CD4-positive, alpha-beta T cell treated with Interleukin-2 at 100 ng/mL for 4 hours (primary cell): ENCODE measurements around the gene UPK2.
A peak's percentile ranks its signal among the peaks of the same experiment; 100 is the strongest.
"Not testable (repeated sequence)": the region's sequence is repeated elsewhere in the genome, so short reads cannot be mapped to it uniquely, and the experiment has no call there.

Experiments used
- DNase-seq: peaks from one replicate; pipeline ENCODE4 v3.0.0-alpha.2; 2020; ENCODE audit warnings: low spot score

Gene UPK2

DNA sequence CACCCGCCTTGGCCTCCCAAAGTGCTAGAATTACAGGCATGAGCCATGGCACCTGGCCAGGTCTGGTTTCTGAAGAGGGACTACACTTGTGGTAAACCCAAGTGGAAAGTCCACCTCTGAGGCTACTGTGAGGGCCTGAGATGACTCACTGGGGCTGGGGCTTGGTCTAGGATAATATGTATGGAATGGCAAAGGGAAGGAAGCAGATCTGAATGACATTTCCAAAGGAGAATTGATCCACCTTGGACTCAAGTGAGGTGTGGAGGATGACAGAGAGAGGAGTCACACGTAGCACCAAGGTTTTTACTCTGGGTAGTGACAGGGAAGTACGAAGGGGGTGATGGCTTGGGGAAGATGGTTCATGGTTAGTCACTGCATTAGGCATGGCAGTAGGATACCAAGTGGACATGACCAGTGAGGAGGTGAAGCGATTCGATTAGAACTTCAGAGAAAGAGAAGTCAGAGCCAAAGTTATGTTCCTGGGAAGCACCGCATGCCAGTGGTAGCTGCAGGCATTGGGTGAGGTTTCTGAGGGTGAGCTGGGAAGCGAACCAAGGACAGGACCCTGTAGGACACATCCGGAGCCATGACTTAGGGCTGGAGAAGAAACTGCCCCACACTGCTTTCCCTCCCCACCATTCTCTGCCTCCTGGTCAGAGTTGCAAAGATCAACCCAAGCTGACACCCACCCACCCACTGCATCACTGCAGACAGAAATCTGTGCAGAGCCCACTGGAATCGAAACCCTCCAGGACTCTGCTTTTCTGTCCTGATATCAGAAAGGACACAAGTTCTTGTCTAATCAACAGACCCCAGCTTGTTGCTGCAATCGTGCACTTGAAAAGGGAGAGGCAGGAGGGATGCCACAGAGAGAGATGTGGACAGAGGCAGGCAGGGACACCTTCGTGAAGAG, 17.4 kb upstream of the UPK2 start:
- no peak for DNase-seq

DNA sequence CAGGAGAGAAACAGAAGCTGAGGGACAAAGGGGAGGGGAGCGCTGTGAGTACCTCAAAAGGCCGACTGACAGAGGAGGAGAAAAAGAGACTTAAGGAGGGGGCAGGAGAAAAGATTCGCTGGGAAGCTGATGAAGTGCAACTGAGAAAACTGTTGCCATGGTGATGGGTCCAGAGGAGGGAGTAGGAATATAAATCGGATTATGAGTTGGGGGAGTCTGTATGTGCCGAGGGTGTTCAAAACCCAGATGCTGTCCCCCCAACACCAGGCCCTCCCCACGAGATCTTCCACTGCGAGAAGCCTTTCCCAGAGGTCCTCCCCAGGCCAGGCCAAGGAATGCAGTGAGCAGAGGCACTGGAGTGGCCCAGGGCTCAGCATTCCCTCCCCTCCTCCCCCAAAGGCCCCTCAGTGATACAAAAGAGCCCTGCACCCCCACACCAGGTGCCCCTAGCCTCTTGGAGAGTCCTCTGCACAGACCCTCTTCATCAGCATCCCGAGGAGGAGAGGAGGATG, 16.6 kb upstream of the UPK2 start:
- DNase-seq: no peak

- DNase-seq: peak; percentile 34
Measured at GRCh38 chr11:118939953-118940598, 16.0 kb upstream of the UPK2 start.

DNA sequence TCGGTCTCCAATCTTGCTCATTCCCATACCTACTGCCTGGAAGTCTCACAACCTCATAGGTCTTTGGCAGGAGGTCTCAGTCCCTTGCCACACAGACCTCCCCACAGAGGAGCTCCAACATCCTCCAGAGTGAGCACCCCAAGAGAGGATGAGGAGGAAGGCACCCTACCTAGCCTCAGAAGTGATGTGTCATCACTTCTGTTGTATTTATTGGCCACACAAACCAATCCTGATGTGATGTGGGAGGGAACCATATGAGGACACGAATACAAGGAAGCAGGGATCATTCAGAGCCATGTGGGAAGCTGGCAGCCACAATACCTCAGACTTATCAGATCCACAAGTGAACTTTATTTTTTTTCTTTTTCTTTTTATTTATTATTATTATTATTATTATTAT, 9.0 kb upstream of the UPK2 start:
- DNase-seq: no peak

GRCh38 chr11:118948000-118948399, 8.1 kb upstream of the UPK2 start:
- DNase-seq: no peak

DNA sequence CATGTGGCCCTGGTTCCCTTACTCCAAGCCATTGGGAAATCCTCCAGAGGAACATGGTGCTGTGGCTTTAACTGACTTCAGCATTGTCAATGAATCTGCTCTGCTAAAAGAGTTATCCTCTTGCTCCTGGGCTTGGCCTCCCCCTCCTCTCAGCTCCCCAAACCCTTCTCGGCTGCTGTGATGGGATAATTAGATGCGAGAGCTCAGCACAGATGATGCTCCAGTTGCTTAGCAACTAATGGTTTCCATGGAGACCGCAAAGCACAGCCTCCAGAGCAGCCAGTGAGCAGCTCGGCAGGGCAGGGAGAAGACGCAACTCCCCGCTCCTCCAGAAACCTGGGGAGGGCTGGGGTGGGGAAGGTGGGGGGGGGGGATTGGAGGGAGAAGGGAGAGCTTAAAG, 2.8 kb upstream of the UPK2 start:
- no peak for DNase-seq

DNA sequence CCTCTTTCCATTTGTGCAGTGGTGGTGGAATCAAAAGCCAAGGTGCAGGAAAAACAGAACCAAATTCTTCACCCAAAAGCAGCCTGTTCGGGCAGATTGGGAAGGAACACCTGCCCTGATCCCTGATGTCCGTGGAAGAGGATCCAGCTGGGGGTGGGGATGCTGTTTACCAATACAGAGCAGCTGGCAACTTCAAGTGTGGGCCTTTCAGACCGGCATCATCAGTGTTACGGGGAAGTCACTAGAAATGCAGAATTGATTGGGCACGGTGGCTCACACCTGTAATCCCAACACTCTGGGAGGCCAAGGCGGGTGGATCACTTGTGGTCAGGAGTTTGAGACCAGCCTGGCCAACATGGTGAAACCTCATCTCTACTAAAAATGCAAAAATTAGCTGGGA, 2.1 kb upstream of the UPK2 start:
- DNase-seq: not testable (repeated sequence)

DNA sequence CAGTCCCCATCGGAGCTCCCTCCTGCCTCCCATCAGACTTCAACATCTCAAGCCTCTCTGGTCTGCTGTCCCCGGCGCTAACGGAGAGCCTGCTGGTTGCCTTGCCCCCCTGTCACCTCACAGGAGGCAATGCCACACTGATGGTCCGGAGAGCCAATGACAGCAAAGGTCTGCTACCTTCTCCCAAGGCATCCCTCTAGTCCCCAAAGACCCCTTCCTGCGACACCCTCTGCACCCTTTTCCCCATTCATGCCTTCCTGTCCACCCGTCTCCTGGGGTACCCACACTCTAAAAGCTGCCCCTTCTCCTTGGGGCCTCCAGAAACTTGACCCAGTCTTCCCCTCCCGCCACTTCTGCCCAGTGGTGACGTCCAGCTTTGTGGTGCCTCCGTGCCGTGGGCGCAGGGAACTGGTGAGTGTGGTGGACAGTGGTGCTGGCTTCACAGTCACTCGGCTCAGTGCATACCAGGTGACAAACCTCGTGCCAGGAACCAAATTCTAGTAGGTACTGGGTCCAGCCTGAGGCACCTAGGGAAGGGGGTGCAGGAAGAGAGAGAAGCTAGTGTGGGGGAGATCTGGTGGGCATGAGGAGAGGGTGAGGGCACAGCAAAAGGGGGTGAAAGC, 860 bp downstream of the UPK2 start:
- no peak for DNase-seq

- no peak for DNase-seq
Measured at GRCh38 chr11:118957549-118957948, 1.5 kb downstream of the UPK2 start.

DNA sequence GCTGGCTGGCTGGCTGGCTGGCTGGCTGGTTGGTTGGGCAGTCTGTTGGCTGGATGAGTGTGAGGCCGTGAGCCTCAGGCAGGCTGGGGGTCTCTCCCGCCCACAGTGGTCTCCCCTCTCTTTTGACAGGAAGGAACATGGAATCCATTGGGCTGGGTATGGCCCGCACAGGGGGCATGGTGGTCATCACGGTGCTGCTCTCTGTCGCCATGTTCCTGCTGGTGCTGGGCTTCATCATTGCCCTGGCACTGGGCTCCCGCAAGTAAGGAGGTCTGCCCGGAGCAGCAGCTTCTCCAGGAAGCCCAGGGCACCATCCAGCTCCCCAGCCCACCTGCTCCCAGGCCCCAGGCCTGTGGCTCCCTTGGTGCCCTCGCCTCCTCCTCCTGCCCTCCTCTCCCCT, 1.9 kb downstream of the UPK2 start:
- DNase-seq: no peak

- no peak for DNase-seq
Measured at GRCh38 chr11:118958577-118958976, 2.5 kb downstream of the UPK2 start.

DNA sequence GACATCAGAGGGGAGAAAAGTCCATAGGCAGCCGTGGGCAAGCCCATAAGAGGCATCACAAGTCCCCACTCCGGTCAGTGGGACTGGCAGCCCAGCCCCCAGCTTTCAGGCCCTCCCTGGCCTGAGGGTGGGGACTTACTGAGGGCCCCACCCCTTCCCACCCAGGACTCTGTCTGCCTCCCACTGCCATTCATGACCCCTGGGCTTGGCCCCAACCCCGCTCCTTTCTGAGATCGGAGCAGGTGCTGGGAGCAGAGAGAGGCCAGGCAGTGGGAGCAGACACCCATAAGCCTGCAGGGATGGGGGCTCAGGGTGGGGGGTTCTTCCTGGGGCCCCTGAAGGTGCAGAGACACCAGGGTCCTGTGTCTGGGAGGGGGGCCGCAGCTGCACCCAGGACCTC, 5.1 kb downstream of the UPK2 start:
- no peak for DNase-seq

DNA sequence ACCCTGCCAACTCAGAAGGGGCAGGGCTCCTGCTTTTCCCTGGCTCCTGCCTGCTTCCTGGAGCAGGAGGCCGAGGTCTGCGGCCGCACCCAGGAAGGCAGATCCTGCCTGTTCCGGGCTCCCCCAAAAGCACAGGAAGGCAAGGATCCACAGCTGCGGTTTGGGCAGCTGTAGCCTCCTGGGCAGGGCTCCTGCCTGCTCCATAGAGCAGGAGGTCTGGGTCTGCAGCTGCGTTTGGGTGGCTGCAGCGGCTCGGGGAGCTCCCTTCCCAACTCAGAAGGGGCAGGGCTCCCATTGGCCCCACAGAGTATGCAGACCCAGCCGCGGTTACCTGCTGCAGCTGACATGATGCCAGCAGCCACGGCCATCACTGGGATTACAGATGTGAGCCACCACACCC, 5.5 kb downstream of the UPK2 start:
- DNase-seq: no peak

DNA sequence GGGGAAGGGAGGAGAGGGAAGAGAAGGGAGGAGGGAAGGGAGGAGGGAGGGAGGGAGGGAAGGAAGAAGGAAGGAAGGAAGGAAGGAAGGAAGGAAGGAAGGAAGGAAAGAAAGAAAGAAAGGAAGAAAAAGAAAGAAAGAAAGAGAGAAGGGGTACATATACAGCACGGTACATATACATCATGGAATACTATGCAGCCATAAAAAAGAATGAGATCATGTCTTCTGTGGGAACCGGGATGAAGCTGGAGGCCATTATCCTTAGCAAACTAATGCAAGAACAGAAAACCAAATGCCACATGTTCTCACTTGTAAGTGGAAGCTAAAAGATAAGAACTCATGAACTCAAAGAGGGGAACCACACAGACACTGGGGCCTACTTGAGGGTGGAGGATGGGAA, 13.4 kb downstream of the UPK2 start:
- not testable (repeated sequence) for DNase-seq

GRCh38 chr11:118971646-118972045, 15.5 kb downstream of the UPK2 start, which contains the start of gene FOXR1:
Gene FOXR1 (plus strand): TSS chr11:118971761. CDS start chr11:118971932, 171 bp downstream.
- no peak for DNase-seq

GRCh38 chr11:118973985-118974384, 17.9 kb downstream of the UPK2 start:
- DNase-seq: no peak

DNA sequence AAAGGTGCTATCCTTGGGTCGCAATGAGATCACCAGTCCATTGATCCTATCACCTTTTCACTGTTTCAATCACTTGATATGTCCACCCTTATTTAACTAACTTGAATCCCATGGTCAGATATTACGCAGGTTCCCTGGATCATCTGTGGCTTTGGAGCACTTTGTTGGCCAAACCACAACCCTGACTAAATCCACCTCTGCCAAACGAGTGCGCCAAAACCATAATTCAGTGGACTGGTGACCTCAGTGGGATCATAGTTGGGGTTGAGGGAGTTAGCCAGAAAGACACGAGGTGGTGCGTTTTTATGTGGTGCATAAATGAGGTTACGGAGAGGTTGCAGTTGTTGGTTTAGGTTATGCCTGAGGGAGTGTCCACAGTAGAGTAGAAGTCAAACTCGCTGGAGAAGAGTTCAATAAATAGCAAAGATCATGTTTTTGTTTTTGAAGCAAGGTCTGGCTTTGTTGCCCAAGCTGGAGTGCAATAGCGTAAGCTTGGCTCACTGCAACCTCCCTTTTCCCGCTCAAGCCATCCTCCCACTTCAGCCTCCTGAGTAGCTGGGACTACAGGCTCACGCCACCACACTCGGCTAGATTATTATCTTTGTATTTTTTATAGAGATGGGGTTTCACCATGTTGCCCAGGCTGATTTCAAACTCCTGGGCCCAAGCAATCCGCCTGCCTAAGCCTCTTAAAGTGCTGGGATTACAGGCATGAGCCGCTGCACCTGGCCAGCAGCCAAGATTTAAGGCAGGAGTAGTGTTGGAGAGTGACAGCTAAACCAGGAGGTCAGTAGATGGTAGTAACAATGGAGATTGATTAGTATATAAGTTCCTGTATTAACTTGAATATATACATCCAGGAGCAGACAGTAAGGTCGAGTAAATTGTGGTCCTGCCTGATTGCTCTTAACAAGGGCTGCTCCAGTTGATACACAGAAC, 19.9 kb downstream of the UPK2 start:
- no peak for DNase-seq

DNA sequence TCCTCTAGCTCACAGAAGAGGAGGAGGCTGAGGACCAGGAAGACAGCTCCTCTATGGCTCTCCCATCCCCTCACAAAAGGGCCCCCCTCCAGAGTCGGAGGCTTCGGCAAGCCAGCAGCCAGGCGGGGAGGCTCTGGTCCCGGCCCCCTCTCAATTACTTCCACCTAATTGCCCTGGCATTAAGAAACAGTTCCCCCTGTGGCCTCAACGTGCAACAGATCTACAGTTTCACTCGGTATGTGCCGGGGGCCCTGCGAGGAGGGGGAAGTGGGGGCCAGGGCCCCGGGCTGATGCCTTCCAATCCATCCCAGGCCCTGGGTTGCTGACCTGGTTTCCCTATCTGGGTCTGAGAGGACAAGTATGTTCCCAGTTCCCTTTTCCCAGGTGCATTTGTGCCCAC, 23.3 kb downstream of the UPK2 start:
- DNase-seq: no peak

- no peak for DNase-seq
Measured at GRCh38 chr11:118980191-118980881, 24.2 kb downstream of the UPK2 start.

DNA sequence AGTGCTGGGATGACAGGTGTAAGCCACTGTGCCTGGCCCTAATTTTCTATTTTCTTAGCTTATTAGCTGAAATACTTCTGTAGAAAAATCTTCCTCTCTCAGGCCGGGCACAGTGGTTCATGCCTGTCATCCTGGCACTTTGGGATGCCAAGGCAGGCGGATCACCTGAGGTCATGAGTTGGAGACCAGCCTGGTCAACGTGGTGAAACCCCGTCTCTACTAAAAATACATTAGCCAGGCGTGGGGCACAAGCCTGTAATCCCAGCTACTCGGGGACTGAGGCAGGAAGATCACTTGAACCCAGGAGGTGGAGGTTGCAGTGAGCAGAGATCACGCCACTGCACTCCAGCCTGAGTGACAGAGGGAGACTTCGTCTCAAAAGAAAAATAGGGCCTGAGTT, 28.2 kb downstream of the UPK2 start:
- not testable (repeated sequence) for DNase-seq

DNA sequence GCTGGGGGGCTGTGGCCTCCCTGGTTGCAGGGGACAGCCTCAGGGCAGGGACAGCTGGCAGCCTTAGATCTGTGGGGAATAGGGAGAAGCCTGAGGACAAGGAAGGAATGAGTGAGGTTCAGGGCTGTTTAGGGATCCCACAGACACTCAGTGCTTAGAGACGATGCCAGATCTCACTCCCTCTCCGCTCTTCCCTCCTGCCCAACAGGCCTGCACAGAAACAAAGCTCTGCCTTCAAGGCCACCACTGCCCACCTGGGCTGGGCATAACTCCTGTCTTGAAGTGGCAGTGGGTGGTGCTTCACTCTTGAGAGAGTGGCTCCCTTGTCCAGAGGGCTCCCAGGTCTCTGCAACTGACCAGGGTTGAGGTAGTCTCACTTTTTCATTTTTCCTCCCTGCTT, 28.7 kb downstream of the UPK2 start:
- DNase-seq: no peak
